B cell (primary cell): ENCODE data around the gene DNAJB1. TPM values are rescaled to one million over a fixed set of nuclear protein-coding genes. Genes with fewer than 3 reads are reported as not detected.

Source experiments
- ATAC-seq: fragments of 200-7000 bp; cut with Tn5 transposase; one replicate; pipeline ENCODE4 v1.10.0; 2021; ENCODE audit warnings: low read depth, mild to moderate bottlenecking, moderate number of reproducible peaks, moderate library complexity
- CTCF ChIA-PET: fragments of 350-600 bp; sonication (Branson Sonifier 250); formaldehyde crosslinking; loops from one replicate; lab custom pipeline; 2021; ENCODE audit warnings: antibody characterized with exemption, inconsistent platforms; lab: Charles Lee
- POLR2A ChIA-PET: fragments of 350-600 bp; sonication (Branson Sonifier 250); formaldehyde crosslinking; loops from one replicate; lab custom pipeline; 2021; ENCODE audit warnings: antibody characterized with exemption; lab: Charles Lee
- DNase-seq: peaks from one replicate; pipeline ENCODE4 v3.0.0; 2013
- H2AFZ ChIP-seq: 2 replicates; pipeline ENCODE4 v1.6.1; 2012; ENCODE audit warnings: mild to moderate bottlenecking, low read depth, low read length; ENCODE audit not compliant: insufficient read depth, poor library complexity, severe bottlenecking
- H3K27ac ChIP-seq, 2 donors: 1 replicate in 1 of 2; 2 replicates in 1 of 2; pipeline ENCODE4 v1.5.1; 2012 to 2013; ENCODE audit warnings: low read length in 2 of 2, mild to moderate bottlenecking in 2 of 2, moderate library complexity in 1 of 2
- H3K27me3 ChIP-seq, 4 experiments: fragments of 200-600 bp in 1 of 4; sonication (generic) in 1 of 4; replicated peaks in 1 of 4; 1 replicate in 2 of 4; 2 replicates in 2 of 4; pipeline versions ENCODE4 v1.6.1 to v1.7.0; 2013 to 2016; ENCODE audit warnings: low read length in 3 of 4, mild to moderate bottlenecking in 2 of 4, mixed read lengths in 1 of 4, moderate library complexity in 1 of 4; ENCODE audit not compliant: insufficient read depth in 4 of 4, control insufficient read depth in 3 of 4; ENCODE audit errors: control extremely low read depth in 1 of 4
- H3K36me3 ChIP-seq, 2 experiments: replicated peaks in 1 of 2; 1 replicate in 1 of 2; 2 replicates in 1 of 2; pipeline versions ENCODE4 v1.6.1 to v1.7.1; 2013; ENCODE audit warnings: low read length in 1 of 2; ENCODE audit not compliant: insufficient read depth in 2 of 2, control insufficient read depth in 1 of 2; ENCODE audit errors: control extremely low read depth in 1 of 2, extremely low read depth in 1 of 2
- H3K4me1 ChIP-seq, 2 donors: fragments of 200-600 bp in 1 of 2; sonication (generic) in 1 of 2; 1 replicate in 1 of 2; 2 replicates in 1 of 2; pipeline versions ENCODE4 v1.5.1 to v1.6.1; 2013 to 2017; ENCODE audit warnings: low read length in 2 of 2; ENCODE audit not compliant: control insufficient read depth in 2 of 2, insufficient read depth in 2 of 2
- H3K4me2 ChIP-seq: replicated peaks from 2 replicates; pipeline ENCODE3; 2012; ENCODE audit warnings: mild to moderate bottlenecking, low read depth, low read length; ENCODE audit not compliant: poor library complexity, severe bottlenecking
- H3K4me3 ChIP-seq, 5 experiments: fragments of 200-600 bp in 1 of 5; sonication (generic) in 1 of 5; 1 replicate in 3 of 5; 2 replicates in 2 of 5; pipeline versions ENCODE4 v1.5.1 to v1.7.0; 2011 to 2016; ENCODE audit warnings: low read length in 4 of 5, mild to moderate bottlenecking in 4 of 5, low read depth in 2 of 5, control low read depth in 1 of 5, moderate library complexity in 1 of 5; ENCODE audit not compliant: insufficient read depth in 1 of 5; ENCODE audit errors: control extremely low read depth in 1 of 5, extremely low read depth in 1 of 5
- H3K79me2 ChIP-seq: fragments of 200-600 bp; sonication (generic); one replicate; pipeline ENCODE4 v1.6.0; 2016; ENCODE audit warnings: low read length; ENCODE audit not compliant: control insufficient read depth, insufficient read depth
- H3K9ac ChIP-seq: fragments of 200-600 bp; sonication (generic); 2 replicates; pipeline ENCODE4 v1.6.1; 2017; ENCODE audit warnings: mild to moderate bottlenecking, low read length, moderate library complexity
- H3K9me3 ChIP-seq, 3 donors: one replicate each; pipeline versions ENCODE4 v1.6.1 to v1.7.1; 2013; ENCODE audit warnings: low read length in 2 of 3; ENCODE audit not compliant: control insufficient read depth in 2 of 3, insufficient read depth in 1 of 3; ENCODE audit errors: control extremely low read depth in 1 of 3
- H4K20me1 ChIP-seq: 2 replicates; pipeline ENCODE4 v1.6.0; 2012; ENCODE audit warnings: mild to moderate bottlenecking, low read length; ENCODE audit not compliant: insufficient read depth, control insufficient read depth, poor library complexity, severe bottlenecking
- H3K27ac Mint-ChIP-seq: one replicate; pipeline ENCODE4 v1.8.0; 2021; ENCODE audit warnings: mixed read lengths
- H3K27me3 Mint-ChIP-seq: one replicate; pipeline ENCODE4 v1.8.0; 2021; ENCODE audit warnings: mixed read lengths
- H3K4me1 Mint-ChIP-seq: one replicate; pipeline ENCODE4 v1.8.0; 2021; ENCODE audit warnings: mixed read lengths
- H3K4me3 Mint-ChIP-seq: one replicate; pipeline ENCODE4 v1.8.0; 2021; ENCODE audit warnings: mixed read lengths
- H3K9me3 Mint-ChIP-seq: one replicate; pipeline ENCODE4 v1.8.0; 2022; ENCODE audit warnings: mixed read lengths; ENCODE audit not compliant: insufficient read depth
- EZH2 ChIP-seq: IDR thresholded peaks from 2 replicates; pipeline ENCODE4 v1.6.1; 2012; ENCODE audit warnings: borderline replicate concordance, low read depth, mild to moderate bottlenecking, moderate library complexity, low read length; ENCODE audit not compliant: insufficient read depth, poor library complexity, severe bottlenecking
- WGBS: methylation state at CpG from one replicate; pipeline ENCODE4 v1.1.5; 2013; ENCODE audit warnings: missing lambda C conversion rate; ENCODE audit not compliant: insufficient coverage; 5-methylcytosine and 5-hydroxymethylcytosine counted together
- intact Hi-C: fragments of 100-400 bp; cut with micrococcal nuclease; formaldehyde crosslinking; loops from one replicate; pipeline ENCODE4 v1.10.0; 2022
- polyA plus RNA-seq: library from polyadenylated mRNA; depleted of rRNA; stranded (reverse); fragments of >200 nt; gene quantifications from 2 replicates; pipeline ENCODE4 v1.2.3, GENCODE V29; 2012
- total RNA-seq, 2 donors: library from RNA; stranded (reverse); fragments of 120-200 nt in 1 of 2; gene quantifications; 1 replicate in 1 of 2; 2 replicates in 1 of 2; pipeline versions ENCODE4 v1.2.3 to v1.2.4, GENCODE V29; 2013 to 2022
- TF ChIP-seq, protein P1 (sequence below): fragments of 200-600 bp; IDR thresholded peaks from one replicate; pipeline ENCODE4 v1.8.0; 2022; ENCODE audit warnings: antibody characterized with exemption, mild to moderate bottlenecking

DNAJB1 gene
- total and polyA plus RNA-seq, 2 donors (not counting 1 experiment from before 2014, with no cell fraction given), result 72.8 to 194 TPM

DNA sequence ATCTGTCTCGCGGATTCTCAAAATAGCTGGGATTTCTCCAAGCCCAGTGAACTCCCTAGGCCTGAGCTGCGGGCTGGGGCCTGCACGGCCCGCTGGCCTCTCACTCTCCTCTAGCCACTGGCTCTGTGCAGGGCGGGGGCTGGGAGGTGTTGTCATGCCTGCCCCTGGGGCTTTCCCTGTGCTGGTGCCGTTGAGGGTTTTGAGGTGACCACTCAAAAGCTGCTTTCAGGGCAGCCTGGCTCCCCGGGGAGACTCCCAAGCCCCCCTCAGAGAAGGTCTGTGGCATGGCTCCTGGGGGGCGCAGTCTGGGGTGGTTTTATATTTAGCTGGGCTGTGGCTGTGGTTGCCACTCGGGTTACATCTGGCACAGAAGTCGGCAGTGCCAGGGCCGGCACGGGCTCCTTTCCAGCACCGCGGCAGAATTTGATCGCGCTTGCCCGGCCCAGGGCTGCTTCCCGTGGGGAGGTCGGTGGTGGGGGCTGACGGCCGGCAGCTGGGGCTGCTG, 43.7 kb upstream of the DNAJB1 start:
- ATAC-seq, result no peak
- Mint-ChIP-seq H3K4me3 (no peak overlapping the region), H3K27ac (no peak overlapping the region), H3K9me3 (no peaks in the 10 kb centered on the region), H3K4me1 (peaks cover 14% of the 10 kb centered on the region), H3K27me3 (no peaks in the 10 kb centered on the region)
- H3K4me2 ChIP-seq, result peak overlapping the region; percentile 6
- POLR2A ChIA-PET, result no interaction called here
- H3K9ac ChIP-seq, result no peak overlapping the region
- H3K27ac ChIP-seq, result no peak overlapping the region
- CTCF ChIA-PET, result interaction anchor here (0.6 to 1.3 kb wide), 2 partner anchors 12 to 155 kb away, joined by 3 to 6 read pairs; no protein-coding TSS in a partner anchor
- no peak overlapping the region for H3K4me3 ChIP-seq
- H3K36me3 ChIP-seq, result peaks cover 0 to 24% of the 10 kb centered on the region in 2 experiments
- peaks cover 0 to 3% (median 0%) of the 10 kb centered on the region in 3 donors for H3K9me3 ChIP-seq
- H2AFZ ChIP-seq, result no peak overlapping the region
- TF ChIP-seq, protein P1, sequence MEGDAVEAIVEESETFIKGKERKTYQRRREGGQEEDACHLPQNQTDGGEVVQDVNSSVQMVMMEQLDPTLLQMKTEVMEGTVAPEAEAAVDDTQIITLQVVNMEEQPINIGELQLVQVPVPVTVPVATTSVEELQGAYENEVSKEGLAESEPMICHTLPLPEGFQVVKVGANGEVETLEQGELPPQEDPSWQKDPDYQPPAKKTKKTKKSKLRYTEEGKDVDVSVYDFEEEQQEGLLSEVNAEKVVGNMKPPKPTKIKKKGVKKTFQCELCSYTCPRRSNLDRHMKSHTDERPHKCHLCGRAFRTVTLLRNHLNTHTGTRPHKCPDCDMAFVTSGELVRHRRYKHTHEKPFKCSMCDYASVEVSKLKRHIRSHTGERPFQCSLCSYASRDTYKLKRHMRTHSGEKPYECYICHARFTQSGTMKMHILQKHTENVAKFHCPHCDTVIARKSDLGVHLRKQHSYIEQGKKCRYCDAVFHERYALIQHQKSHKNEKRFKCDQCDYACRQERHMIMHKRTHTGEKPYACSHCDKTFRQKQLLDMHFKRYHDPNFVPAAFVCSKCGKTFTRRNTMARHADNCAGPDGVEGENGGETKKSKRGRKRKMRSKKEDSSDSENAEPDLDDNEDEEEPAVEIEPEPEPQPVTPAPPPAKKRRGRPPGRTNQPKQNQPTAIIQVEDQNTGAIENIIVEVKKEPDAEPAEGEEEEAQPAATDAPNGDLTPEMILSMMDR, result no peak
- no peak for TF ChIP-seq EZH2
- H3K27me3 ChIP-seq, result no peaks in the 10 kb centered on the region
- intact Hi-C loops, result no loop called here
- H3K4me1 ChIP-seq, result peaks cover 0 to 7% of the 10 kb centered on the region in 2 donors
- no peak for DNase-seq
- peaks cover 54% of the 10 kb centered on the region for H3K79me2 ChIP-seq
- WGBS, result 37% methylated on average over 22 of the region's 22 CpGs
- H4K20me1 ChIP-seq, result peaks cover 64% of the 10 kb centered on the region

DNA sequence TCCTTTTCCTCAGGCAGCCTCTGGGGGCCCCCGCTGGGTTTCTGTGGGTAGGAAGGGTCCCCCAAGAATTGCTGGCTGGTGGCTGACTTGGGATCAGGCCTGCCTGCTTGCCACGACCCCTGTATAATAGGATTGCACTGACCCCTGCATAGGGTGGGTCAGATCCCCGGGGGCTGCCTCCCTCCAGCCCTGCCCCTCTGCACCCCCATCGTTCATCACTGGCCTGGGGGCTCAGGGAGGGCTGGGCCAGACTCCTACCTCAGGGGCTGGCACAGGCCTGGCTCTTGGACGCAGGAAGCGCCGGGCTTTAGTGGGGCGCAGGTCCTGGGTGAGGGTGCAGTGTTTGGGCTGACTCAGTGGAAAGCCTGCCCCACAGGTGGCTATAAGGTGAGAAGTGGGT, 43.1 kb upstream of the DNAJB1 start:
- peaks cover 20% of the 10 kb centered on the region for H3K4me1 Mint-ChIP-seq
- H3K9me3 ChIP-seq, result peaks cover 0 to 3% (median 0%) of the 10 kb centered on the region in 3 donors
- no peak overlapping the region for H3K9ac ChIP-seq
- no peak overlapping the region for H3K4me3 ChIP-seq
- no peak overlapping the region for H3K4me2 ChIP-seq
- H3K9me3 Mint-ChIP-seq, result no peaks in the 10 kb centered on the region
- TF ChIP-seq, protein P1, result no peak
- no peak for TF ChIP-seq EZH2
- ATAC-seq, result no peak
- ChIA-PET POLR2A (no interaction called here), CTCF (interaction anchor here (0.6 kb wide), 1 partner anchor 154 kb away, joined by 3 read pairs; no protein-coding TSS in a partner anchor)
- 73% methylated on average over 4 of the region's 8 CpGs for WGBS
- intact Hi-C loops, result no loop called here
- no peak overlapping the region for H3K27ac Mint-ChIP-seq
- H3K27ac ChIP-seq, result no peak overlapping the region
- H3K27me3 Mint-ChIP-seq, result no peaks in the 10 kb centered on the region
- H4K20me1 ChIP-seq, result peaks cover 68% of the 10 kb centered on the region
- H3K36me3 ChIP-seq, result peaks cover 0 to 21% of the 10 kb centered on the region in 2 experiments
- no peak overlapping the region for H2AFZ ChIP-seq
- DNase-seq, result no peak
- H3K4me3 Mint-ChIP-seq, result no peak overlapping the region
- H3K27me3 ChIP-seq, result no peaks in the 10 kb centered on the region
- peaks cover 61% of the 10 kb centered on the region for H3K79me2 ChIP-seq
- H3K4me1 ChIP-seq, result peaks cover 3 to 13% of the 10 kb centered on the region in 2 donors
